Stomach (tissue), 9 donors: ENCODE data around the gene PEAK1. TPM values are rescaled to one million over a fixed set of nuclear protein-coding genes. Genes with fewer than 3 reads are reported as not detected.

Experiments
- DNase-seq, 2 donors: peaks; one replicate each; pipeline versions ENCODE4 v3.0.0 to v3.0.0-alpha.2; 2013 to 2019
- H3K27ac ChIP-seq, 5 donors: fragments of 200-600 bp in 4 of 5; sonication (generic) in 4 of 5; one replicate each; pipeline ENCODE4 v1.5.1; 2013 to 2019; ENCODE audit warnings: mild to moderate bottlenecking in 1 of 5, moderate library complexity in 1 of 5
- H3K27me3 ChIP-seq, 3 donors: fragments of 200-600 bp; sonication (generic); one replicate each; pipeline ENCODE4 v1.5.1; 2017 to 2019; ENCODE audit warnings: mixed run types in 1 of 3
- H3K36me3 ChIP-seq, 4 donors: fragments of 200-600 bp; sonication (generic); 1 replicate in 3 of 4; 2 replicates in 1 of 4; pipeline ENCODE4 v1.5.1; 2016 to 2019
- H3K4me1 ChIP-seq, 4 donors: fragments of 200-600 bp; sonication (generic); one replicate each; pipeline ENCODE4 v1.5.1; 2016 to 2019
- H3K4me3 ChIP-seq, 4 donors: fragments of 200-600 bp; sonication (generic) in 3 of 4; one replicate each; pipeline ENCODE4 v1.5.1; 2016 to 2019; ENCODE audit warnings: mild to moderate bottlenecking in 1 of 4
- H3K9me3 ChIP-seq, 4 donors: fragments of 200-600 bp; sonication (generic); one replicate each; pipeline ENCODE4 v1.5.1; 2016 to 2019
- CTCF ChIP-seq, 7 experiments: fragments of 450-650 bp in 4 of 7; fragments of 200-600 bp in 3 of 7; sonication (generic) in 3 of 7; IDR thresholded peaks; one replicate each; pipeline ENCODE4 v1.5.1; 2016 to 2019; ENCODE audit warnings: antibody characterized with exemption in 7 of 7, control low read depth in 2 of 7, mild to moderate bottlenecking in 1 of 7
- EP300 ChIP-seq: sonication (generic); formaldehyde crosslinking; IDR thresholded peaks from one replicate; pipeline ENCODE4 v1.6.1; 2017; ENCODE audit warnings: antibody characterized with exemption
- POLR2A ChIP-seq, 4 donors: fragments of 450-650 bp; IDR thresholded peaks; one replicate each; pipeline ENCODE4 v1.6.1; 2016; ENCODE audit warnings: antibody characterized with exemption in 4 of 4, control low read depth in 2 of 4, mild to moderate bottlenecking in 1 of 4, moderate library complexity in 1 of 4
- POLR2AphosphoS5 ChIP-seq, 3 donors: sonication (generic); formaldehyde crosslinking; IDR thresholded peaks; one replicate each; pipeline ENCODE4 v1.6.1; 2016; ENCODE audit warnings: antibody characterized with exemption in 3 of 3
- WGBS, 5 donors: extraction: QIAGEN DNeasy Blood & Tissue Kit in 3 of 5; methylation state at CpG; one replicate each; pipeline versions ENCODE4 v1.1.5 to v1.1.7; 2013 to 2018; 5-methylcytosine and 5-hydroxymethylcytosine counted together
- intact Hi-C: fragments of 100-400 bp; cut with DNase I; formaldehyde crosslinking; loops from one replicate; pipeline ENCODE4 v1.15.1; 2023; ENCODE audit warnings: low total_unique reads
- polyA plus RNA-seq, 3 donors: library from polyadenylated mRNA; stranded (reverse); fragments of 200-250 nt; gene quantifications; one replicate each; pipeline ENCODE4 v1.2.3, GENCODE V29; 2013
- total RNA-seq, 5 donors: library from RNA; depleted of rRNA; stranded (reverse); fragments of >200 nt; gene quantifications; one replicate each; pipeline versions ENCODE4 v1.1.0 to v1.2.3, GENCODE V29; 2014 to 2016
- donor health status: healthy with polysubstance abuse.
- donor health status: Bipolar disorder and iron deficiency.
- donor health status: healthy.

The PEAK1 gene
- total and polyA plus RNA-seq, 8 donors = 1.7 to 72.5 (median 19.4) TPM

GRCh38 chr15:77369168-77369567 lies 50.7 kb downstream of the PEAK1 start:
- H3K27ac ChIP-seq = no peak overlapping the region
- H3K4me1 ChIP-seq = no peaks in the 10 kb centered on the region
- 80 to 87% (median 84%) methylated on average over 4 of the region's 4 CpGs for WGBS, 5 donors
- no peak for DNase-seq
- TF ChIP-seq CTCF (IDR thresholded peaks at IDR 0.05) (no peak), POLR2AphosphoS5 (IDR thresholded peaks at IDR 0.05) (no peak), POLR2A (IDR thresholded peaks at IDR 0.05) (no peak), EP300 (no peak)
- H3K4me3 ChIP-seq = no peak overlapping the region
- H3K9me3 ChIP-seq = no peaks in the 10 kb centered on the region
- H3K27me3 ChIP-seq = no peaks in the 10 kb centered on the region
- H3K36me3 ChIP-seq = peaks cover 0 to 2% (median 0%) of the 10 kb centered on the region in 4 donors
- intact Hi-C loops = no loop called here

GRCh38 chr15:77367631-77368030 lies 52.3 kb downstream of the PEAK1 start:
- Histone ChIP-seq H3K36me3 (peaks cover 0 to 12% (median 9%) of the 10 kb centered on the region in 4 donors), H3K4me1 (no peaks in the 10 kb centered on the region), H3K27ac (no peak overlapping the region), H3K4me3 (no peak overlapping the region), H3K9me3 (no peaks in the 10 kb centered on the region), H3K27me3 (no peaks in the 10 kb centered on the region)
- TF ChIP-seq EP300 (no peak), CTCF (IDR thresholded peaks at IDR 0.05) (no peak), POLR2A (IDR thresholded peaks at IDR 0.05) (no peak), POLR2AphosphoS5 (IDR thresholded peaks at IDR 0.05) (no peak)
- intact Hi-C loops = no loop called here
- DNase-seq = no peak
- 81 to 93% (median 89%) methylated on average over 2 of the region's 2 CpGs for WGBS, 5 donors

GRCh38 chr15:77361456-77361855 lies 58.4 kb downstream of the PEAK1 start:
- WGBS, 5 donors = 85 to 96% (median 92%) methylated on average over 1 of the region's 1 CpG
- DNase-seq = no peak
- H3K36me3 ChIP-seq = peaks cover 0 to 12% (median 9%) of the 10 kb centered on the region in 4 donors
- intact Hi-C loops = no loop called here
- no peak overlapping the region for H3K4me3 ChIP-seq
- no peak for TF ChIP-seq CTCF (IDR thresholded peaks at IDR 0.05)
- TF ChIP-seq POLR2AphosphoS5 (IDR thresholded peaks at IDR 0.05) = no peak
- no peaks in the 10 kb centered on the region for H3K27me3 ChIP-seq
- H3K4me1 ChIP-seq = no peaks in the 10 kb centered on the region
- H3K9me3 ChIP-seq = no peaks in the 10 kb centered on the region
- H3K27ac ChIP-seq = no peak overlapping the region

GRCh38 chr15:77358545-77359240 lies 61.2 kb downstream of the PEAK1 start:
- H3K27ac ChIP-seq = no peak overlapping the region
- DNase-seq = no peak
- H3K4me1 ChIP-seq = peaks cover 0 to 8% (median 0%) of the 10 kb centered on the region in 4 donors
- 88 to 93% (median 89%) methylated on average over 5 of the region's 5 CpGs for WGBS, 5 donors
- H3K4me3 ChIP-seq = no peak overlapping the region
- peaks cover 0 to 9% (median 6%) of the 10 kb centered on the region in 4 donors for H3K36me3 ChIP-seq
- intact Hi-C loops = no loop called here
- TF ChIP-seq POLR2A (IDR thresholded peaks at IDR 0.05) = no peak
- TF ChIP-seq CTCF (IDR thresholded peaks at IDR 0.05) = no peak
- TF ChIP-seq EP300 = no peak
- no peak for TF ChIP-seq POLR2AphosphoS5 (IDR thresholded peaks at IDR 0.05)
- H3K27me3 ChIP-seq = no peaks in the 10 kb centered on the region
- no peaks in the 10 kb centered on the region for H3K9me3 ChIP-seq
